GM12878 (cell line): Measurements from ENCODE around the gene GPC5. TPM values are rescaled to one million over a fixed set of nuclear protein-coding genes. Genes with fewer than 3 reads are reported as not detected.

Source experiments
- ATAC-seq: fragments of 200-7000 bp; cut with Tn5 transposase; 3 replicates; pipeline ENCODE4 v1.9.1; 2020; ENCODE audit warnings: mild to moderate bottlenecking, moderate library complexity
- BruUV-seq: library from RNA; stranded (reverse); fragments of 400-500 nt; replicated peaks from 2 replicates; lab custom pipeline; 2021; lab: Mats Ljungman, UMichigan
- CTCF ChIA-PET: fragments of 300-600 bp; sonication (Branson Sonifier 250); formaldehyde crosslinking; extraction: SDS; loops from one replicate; lab custom pipeline; 2021; ENCODE audit warnings: inconsistent platforms; lab: Yijun Ruan, JAX
- POLR2A ChIA-PET: fragments of 350-600 bp; formaldehyde crosslinking; extraction: SDS; loops from one replicate; lab custom pipeline; 2021; ENCODE audit warnings: inconsistent platforms; lab: Charles Lee
- RAD21 ChIA-PET: fragments of 300-600 bp; sonication (Branson Sonifier 250); formaldehyde crosslinking; loops from one replicate; lab custom pipeline; 2023; ENCODE audit warnings: antibody characterized with exemption; ENCODE audit not compliant: unreplicated experiment; lab: Charles Lee
- SMC1A ChIA-PET: fragments of 300-600 bp; sonication (Branson Sonifier 250); formaldehyde crosslinking; loops from one replicate; lab custom pipeline; 2023; ENCODE audit not compliant: unreplicated experiment, uncharacterized antibody; lab: Charles Lee
- DNase-seq: peaks from one replicate; pipeline ENCODE4 v3.0.0-alpha.2; 2011; ENCODE audit warnings: low read depth, low spot score
- FAIRE-seq: peaks from 3 replicates; lab custom pipeline; 2011; peaks lifted over from hg19 to GRCh38; lab: Jason Lieb, UNC
- H2AFZ ChIP-seq: 2 replicates; pipeline ENCODE4 v1.6.0; 2011; ENCODE audit warnings: low read depth, low read length, control low read depth; ENCODE audit not compliant: control insufficient read depth
- H3K27ac ChIP-seq: 2 replicates; pipeline ENCODE4 v1.5.1; 2011; ENCODE audit warnings: control low read depth; ENCODE audit not compliant: control insufficient read depth, insufficient read depth
- H3K27me3 ChIP-seq, 2 experiments: replicated peaks in 1 of 2; 2 replicates each; pipeline versions ENCODE4 v1.6.0 to v1.6.1; 2011; ENCODE audit warnings: low read length in 1 of 2; ENCODE audit not compliant: control insufficient read depth in 2 of 2, insufficient read depth in 2 of 2
- H3K36me3 ChIP-seq, 2 experiments: 2 replicates each; pipeline ENCODE4 v1.5.1; 2011; ENCODE audit warnings: low read length in 1 of 2; ENCODE audit not compliant: control insufficient read depth in 2 of 2, insufficient read depth in 2 of 2
- H3K4me1 ChIP-seq: 2 replicates; pipeline ENCODE4 v1.6.1; 2011; ENCODE audit warnings: mild to moderate bottlenecking, low read length, moderate library complexity, mixed read lengths; ENCODE audit not compliant: control insufficient read depth, insufficient read depth
- H3K4me2 ChIP-seq: 2 replicates; pipeline ENCODE4 v1.6.0; 2011; ENCODE audit warnings: control low read depth; ENCODE audit not compliant: control insufficient read depth, insufficient read depth
- H3K4me3 ChIP-seq: fragments of 200-600 bp; sonication (generic); 2 replicates; pipeline ENCODE4 v1.5.1; 2016
- H3K79me2 ChIP-seq: 2 replicates; pipeline ENCODE4 v1.6.0; 2011; ENCODE audit warnings: low read length; ENCODE audit not compliant: control insufficient read depth, insufficient read depth
- H3K9ac ChIP-seq: 2 replicates; pipeline ENCODE4 v1.8.0; 2011; ENCODE audit warnings: low read length, control low read depth, mixed read lengths; ENCODE audit not compliant: control insufficient read depth, insufficient read depth
- H3K9me3 ChIP-seq: replicated peaks from 3 replicates; pipeline ENCODE4 v1.5.1; 2011; ENCODE audit warnings: mild to moderate bottlenecking, low read length; ENCODE audit not compliant: control insufficient read depth, insufficient read depth
- H4K20me1 ChIP-seq: 2 replicates; pipeline ENCODE4 v1.6.0; 2011; ENCODE audit not compliant: control insufficient read depth, insufficient read depth
- ETV6 ChIP-seq, 2 experiments: fragments of 450-650 bp in 1 of 2; IDR thresholded peaks in 1 of 2; conservative IDR thresholded peaks in 1 of 2; 2 replicates each; pipeline ENCODE4 v1.6.1; 2014; ENCODE audit warnings: antibody characterized with exemption in 1 of 2, borderline replicate concordance in 1 of 2, low read depth in 1 of 2, mild to moderate bottlenecking in 1 of 2, moderate library complexity in 1 of 2
- FOXM1 ChIP-seq: IDR thresholded peaks from 2 replicates; pipeline ENCODE4 v1.6.1; 2012; ENCODE audit warnings: low read depth, mild to moderate bottlenecking, inconsistent platforms, low read length, moderate library complexity
- GATAD2B ChIP-seq: fragments of 450-650 bp; conservative IDR thresholded peaks from 2 replicates; pipeline ENCODE4 v1.6.1; 2017; ENCODE audit warnings: low read depth, mild to moderate bottlenecking, moderate library complexity
- IKZF2 ChIP-seq, 2 experiments: fragments of 450-650 bp; IDR thresholded peaks; 2 replicates each; pipeline ENCODE4 v1.6.1; 2017; ENCODE audit warnings: mild to moderate bottlenecking in 2 of 2, moderate library complexity in 2 of 2
- LARP7 ChIP-seq: fragments of 450-650 bp; IDR thresholded peaks from 2 replicates; pipeline ENCODE4 v1.6.1; 2017; ENCODE audit warnings: mild to moderate bottlenecking
- MTA3 ChIP-seq: IDR thresholded peaks from 2 replicates; pipeline ENCODE4 v1.6.1; 2012; ENCODE audit warnings: low read length, inconsistent platforms, borderline replicate concordance
- NKRF ChIP-seq: fragments of 450-650 bp; conservative IDR thresholded peaks from 2 replicates; pipeline ENCODE4 v1.6.1; 2017; ENCODE audit warnings: mild to moderate bottlenecking, moderate library complexity
- NR2C1 ChIP-seq: fragments of 450-650 bp; IDR thresholded peaks from 2 replicates; pipeline ENCODE4 v1.6.1; 2017; ENCODE audit warnings: antibody characterized with exemption, mild to moderate bottlenecking, moderate library complexity
- RBBP5 ChIP-seq: fragments of 200-600 bp; sonication (generic); conservative IDR thresholded peaks from 2 replicates; pipeline ENCODE4 v1.6.1; 2016
- TAF1 ChIP-seq: IDR thresholded peaks from 2 replicates; pipeline ENCODE4 v1.6.1; 2011; ENCODE audit warnings: mild to moderate bottlenecking, low read depth, low read length, borderline replicate concordance
- TARDBP ChIP-seq: IDR thresholded peaks from 2 replicates; pipeline ENCODE4 v1.6.1; 2016; ENCODE audit warnings: borderline replicate concordance
- YBX1 ChIP-seq: fragments of 450-650 bp; IDR thresholded peaks from 2 replicates; pipeline ENCODE4 v1.6.1; 2016; ENCODE audit warnings: antibody characterized with exemption
- WGBS: methylation state at CpG from one replicate; pipeline ENCODE4 v1.1.6; 2016; ENCODE audit warnings: low lambda C conversion rate; ENCODE audit not compliant: insufficient replicate concordance, insufficient coverage; ENCODE audit errors: missing lambda C conversion rate; 5-methylcytosine and 5-hydroxymethylcytosine counted together
- in situ Hi-C: fragments of 300-500 bp; cut with MboI; formaldehyde crosslinking; loops from 9 replicates; pipeline ENCODE4 v1.14.3; 2018; ENCODE audit warnings: mixed read lengths
- intact Hi-C: fragments of 100-400 bp; cut with micrococcal nuclease; formaldehyde crosslinking; loops from one replicate; pipeline ENCODE4 v1.14.2; 2022; ENCODE audit not compliant: unreplicated experiment
- polyA plus RNA-seq, 11 experiments: library from polyadenylated mRNA; depleted of rRNA in 4 of 11; unstranded in 6 of 11; stranded (reverse) in 5 of 11; fragments of >200 nt; fragmentation: Nextera tagmentation in 4 of 11; fragmentation: Illumina TruSeq in 1 of 11; extraction: Ambion mirVana in 4 of 11; extraction: Trizol in 1 of 11; gene quantifications; 1 replicate in 1 of 11; 2 replicates in 10 of 11; pipeline versions ENCODE4 v1.2.1 to v1.2.3, GENCODE V29; 2011 to 2016; ENCODE audit warnings: inconsistent platforms in 2 of 11, missing spikeins in 2 of 11, low read depth in 1 of 11
- total RNA-seq, 4 experiments: library from RNA; depleted of rRNA in 3 of 4; stranded (reverse); fragments of >200 nt in 3 of 4; fragmentation: Illumina TruSeq in 1 of 4; extraction: Trizol in 1 of 4; gene quantifications; 2 replicates each; pipeline versions ENCODE4 v1.2.1 to v1.2.3, GENCODE V29; 2013 to 2021
- TF ChIP-seq, protein P1 (sequence below): fragments of 450-650 bp; IDR thresholded peaks from 2 replicates; pipeline ENCODE4 v1.6.1; 2014; ENCODE audit warnings: mild to moderate bottlenecking

GPC5 gene
- total and polyA plus RNA-seq, 10 of the 15 experiments (the other 5 are each of a cell fraction or from before 2014, with no cell fraction given), result 0.05 to 0.87 (median 0.44) TPM; not detected in 1

DNA sequence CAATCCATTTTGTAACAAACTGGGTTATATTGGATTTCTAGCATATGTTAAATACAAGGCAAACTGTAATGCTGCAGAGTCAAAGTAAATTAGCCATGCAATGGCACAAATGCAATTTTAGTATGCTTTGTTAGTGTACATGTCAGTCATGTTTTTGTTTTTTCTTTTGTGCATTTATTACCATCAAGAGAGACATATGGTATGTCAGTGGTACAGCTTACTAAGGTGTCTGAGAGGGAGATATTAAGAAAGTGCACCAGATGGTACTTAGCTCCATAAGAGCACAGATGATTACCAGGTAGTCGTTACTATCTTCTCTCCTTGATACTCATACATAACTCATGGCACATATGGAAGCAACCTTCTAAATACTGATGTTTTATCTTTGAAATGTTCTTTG lies 550.3 kb downstream of the GPC5 start:
- CTCF ChIA-PET, result no interaction called here
- H3K27me3 ChIP-seq, result no peaks in the 10 kb centered on the region
- TF ChIP-seq NR2C1 (no peak), LARP7 (no peak), IKZF2 (IDR thresholded peaks at IDR 0.05) (no peak), RBBP5 (no peak), TAF1 (no peak), MTA3 (no peak), ETV6 (conservative IDR thresholded peaks at IDR 0.05 in 1 of 2, IDR thresholded peaks at IDR 0.05 in 1 of 2; ENCODE audit: borderline replicate concordance in 1 of 2, low read depth in 1 of 2) (no peak), YBX1 (no peak), TARDBP (no peak), GATAD2B (no peak), NKRF (no peak), FOXM1 (no peak)
- TF ChIP-seq, protein P1, sequence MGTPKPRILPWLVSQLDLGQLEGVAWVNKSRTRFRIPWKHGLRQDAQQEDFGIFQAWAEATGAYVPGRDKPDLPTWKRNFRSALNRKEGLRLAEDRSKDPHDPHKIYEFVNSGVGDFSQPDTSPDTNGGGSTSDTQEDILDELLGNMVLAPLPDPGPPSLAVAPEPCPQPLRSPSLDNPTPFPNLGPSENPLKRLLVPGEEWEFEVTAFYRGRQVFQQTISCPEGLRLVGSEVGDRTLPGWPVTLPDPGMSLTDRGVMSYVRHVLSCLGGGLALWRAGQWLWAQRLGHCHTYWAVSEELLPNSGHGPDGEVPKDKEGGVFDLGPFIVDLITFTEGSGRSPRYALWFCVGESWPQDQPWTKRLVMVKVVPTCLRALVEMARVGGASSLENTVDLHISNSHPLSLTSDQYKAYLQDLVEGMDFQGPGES, result no peak
- TF ChIP-seq, all 136 proteins: peak for 0
- no TSS peak for BruUV-seq
- no peak overlapping the region for H3K9ac ChIP-seq
- ATAC-seq (no peak), FAIRE-seq (no peak), DNase-seq (no peak)
- H2AFZ ChIP-seq, result no peak overlapping the region
- H4K20me1 ChIP-seq, result no peaks in the 10 kb centered on the region
- H3K4me1 ChIP-seq, result no peaks in the 10 kb centered on the region
- no peak overlapping the region for H3K4me3 ChIP-seq
- ChIA-PET SMC1A (no interaction called here), RAD21 (no interaction called here), POLR2A (no interaction called here)
- in situ Hi-C loops, result no loop called here
- H3K27ac ChIP-seq, result no peak overlapping the region
- WGBS, result 0% methylated on average over 1 of the region's 1 CpG
- no peaks in the 10 kb centered on the region for H3K9me3 ChIP-seq
- no peaks in the 10 kb centered on the region for H3K79me2 ChIP-seq
- no peaks in the 10 kb centered on the region for H3K36me3 ChIP-seq
- intact Hi-C loops, result no loop called here
- no peak overlapping the region for H3K4me2 ChIP-seq
